ENCODE results near the gene HIRA. TPM values are rescaled to one million over a fixed set of nuclear protein-coding genes. Genes with fewer than 3 reads are reported as not detected.

HIRA gene
- total and polyA plus RNA-seq, 2 of the 8 experiments (the other 6 are each of a cell fraction or from before 2014, with no cell fraction given) = 34.9 to 67.2 TPM

- H3K14ac ChIP-seq (ENCODE audit: insufficient read length) = no peak overlapping the region
- H4K8ac ChIP-seq (ENCODE audit: extremely low read depth, insufficient read depth, low read length) = no peak overlapping the region
- H3K23me2 ChIP-seq (ENCODE audit: low read depth, low read length) = no peaks in the 10 kb centered on the region
- H2BK12ac ChIP-seq (ENCODE audit: low read depth, low read length) = no peak overlapping the region
- H4K5ac ChIP-seq (ENCODE audit: insufficient read length, low read depth, low read length) = no peak overlapping the region
- H3K27me3 ChIP-seq (replicated peaks in 1 of 4; ENCODE audit: control insufficient read depth in 3 of 4, extremely low read depth in 1 of 4, insufficient read depth in 3 of 4, low read length in 3 of 4) = no peaks in the 10 kb centered on the region
- no peak overlapping the region for H3K4ac ChIP-seq (replicated peaks; ENCODE audit: insufficient read length, low read depth, low read length)
- H2AFZ ChIP-seq (ENCODE audit: low read length) = no peak overlapping the region
- H3K23ac ChIP-seq (ENCODE audit: insufficient read length) = no peak overlapping the region
- no peak overlapping the region for H4K91ac ChIP-seq (replicated peaks; ENCODE audit: insufficient read length, low read length)
- H2BK15ac ChIP-seq (ENCODE audit: low read length) = no peak overlapping the region
- ChIA-PET POLR2A (ENCODE audit: partially characterized antibody) (interaction anchor here (1.8 to 3.4 kb wide), 2 partner anchors 13 to 16 kb away, joined by 4 to 9 read pairs; partner anchors contain the start of genes CDC45 and UFD1), CTCF (ENCODE audit: partially characterized antibody) (interaction anchor here (0.6 to 1.1 kb wide), 5 partner anchors 15 to 1981 kb away, joined by 3 to 4 read pairs (median 3); no protein-coding TSS in a partner anchor)
- FAIRE-seq = no peak
- H2BK20ac ChIP-seq (ENCODE audit: low read length) = no peak overlapping the region
- peaks cover 0 to 13% of the 10 kb centered on the region in 2 experiments for H4K20me1 ChIP-seq (replicated peaks in 1 of 2; ENCODE audit: control insufficient read depth in 1 of 2, insufficient read depth in 2 of 2, low read length in 2 of 2)
- no peak overlapping the region for H3K27ac ChIP-seq (ENCODE audit: low read depth, low read length)
- no peak for DNase-seq (ENCODE audit: low read depth in 1 of 2, low spot score in 2 of 2)
- no peak overlapping the region for H3K4me2 ChIP-seq (ENCODE audit: insufficient read depth in 1 of 2, low read depth in 2 of 2, low read length in 2 of 2)
- no peaks in the 10 kb centered on the region for H3K4me1 ChIP-seq (replicated peaks in 1 of 4; ENCODE audit: control insufficient read depth in 3 of 4, insufficient read depth in 4 of 4, low read length in 3 of 4)
- H3K79me1 ChIP-seq (ENCODE audit: low read depth, low read length) = peaks cover 2% of the 10 kb centered on the region; the same call in 1 of the 2 replicates
- H3K56ac ChIP-seq (replicated peaks; ENCODE audit: insufficient read length, low read depth, low read length) = no peak overlapping the region
- no peak overlapping the region for H2AK5ac ChIP-seq (ENCODE audit: low read depth, low read length)
- 91% methylated on average over 9 of the region's 9 CpGs; no CpG with 5 or more reads in 1 of the 2 experiments for WGBS, 2 experiments (ENCODE audit: extremely low coverage in 1 of 2, insufficient coverage in 1 of 2, insufficient read length in 1 of 2, insufficient replicate concordance in 2 of 2, low coverage in 1 of 2, low lambda C conversion rate in 2 of 2, missing lambda C conversion rate in 1 of 2)
- H3K18ac ChIP-seq (ENCODE audit: extremely low read depth, low read length) = no peak overlapping the region
- H2BK120ac ChIP-seq (replicated peaks; ENCODE audit: low read depth, low read length) = no peak overlapping the region
- no peaks in the 10 kb centered on the region for H3K79me2 ChIP-seq (ENCODE audit: control insufficient read depth in 1 of 2, insufficient read depth in 2 of 2, low read length in 2 of 2)
- no peak overlapping the region for H3K4me3 ChIP-seq (ENCODE audit: extremely low read depth in 1 of 4, insufficient read depth in 2 of 4, low read depth in 3 of 4, low read length in 4 of 4)
- H2BK5ac ChIP-seq (ENCODE audit: low read depth, low read length) = no peak overlapping the region
- peaks cover 22 to 62% (median 52%) of the 10 kb centered on the region in 4 experiments for H3K36me3 ChIP-seq (ENCODE audit: control insufficient read depth in 2 of 4, insufficient read depth in 4 of 4, low read length in 3 of 4)
- no peak overlapping the region for H3K9ac ChIP-seq (replicated peaks in 1 of 4; ENCODE audit: extremely low read depth in 1 of 4, low read depth in 3 of 4, low read length in 3 of 4)
- no peaks in the 10 kb centered on the region for H3K9me3 ChIP-seq (ENCODE audit: insufficient read depth in 2 of 2, low read depth in 1 of 2, low read length in 1 of 2)
- TF ChIP-seq PHF8 (conservative IDR thresholded peaks at IDR 0.05; ENCODE audit: low read depth, low read length) (no peak), TAF7 (optimal IDR thresholded peaks at IDR 0.05; ENCODE audit: borderline replicate concordance, low read depth, low read length) (no peak), RXRA (IDR thresholded peaks at IDR 0.05; ENCODE audit: insufficient read depth, low read depth, low read length) (no peak), BRCA1 (IDR thresholded peaks at IDR 0.05; ENCODE audit: low read depth, low read length) (no peak), GABPA (IDR thresholded peaks at IDR 0.05; ENCODE audit: borderline replicate concordance, insufficient read depth, low read length) (no peak)
- TF ChIP-seq, protein P1, sequence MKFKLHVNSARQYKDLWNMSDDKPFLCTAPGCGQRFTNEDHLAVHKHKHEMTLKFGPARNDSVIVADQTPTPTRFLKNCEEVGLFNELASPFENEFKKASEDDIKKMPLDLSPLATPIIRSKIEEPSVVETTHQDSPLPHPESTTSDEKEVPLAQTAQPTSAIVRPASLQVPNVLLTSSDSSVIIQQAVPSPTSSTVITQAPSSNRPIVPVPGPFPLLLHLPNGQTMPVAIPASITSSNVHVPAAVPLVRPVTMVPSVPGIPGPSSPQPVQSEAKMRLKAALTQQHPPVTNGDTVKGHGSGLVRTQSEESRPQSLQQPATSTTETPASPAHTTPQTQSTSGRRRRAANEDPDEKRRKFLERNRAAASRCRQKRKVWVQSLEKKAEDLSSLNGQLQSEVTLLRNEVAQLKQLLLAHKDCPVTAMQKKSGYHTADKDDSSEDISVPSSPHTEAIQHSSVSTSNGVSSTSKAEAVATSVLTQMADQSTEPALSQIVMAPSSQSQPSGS (IDR thresholded peaks at IDR 0.05; ENCODE audit: low read length) = no peak
- TF ChIP-seq, protein P2, sequence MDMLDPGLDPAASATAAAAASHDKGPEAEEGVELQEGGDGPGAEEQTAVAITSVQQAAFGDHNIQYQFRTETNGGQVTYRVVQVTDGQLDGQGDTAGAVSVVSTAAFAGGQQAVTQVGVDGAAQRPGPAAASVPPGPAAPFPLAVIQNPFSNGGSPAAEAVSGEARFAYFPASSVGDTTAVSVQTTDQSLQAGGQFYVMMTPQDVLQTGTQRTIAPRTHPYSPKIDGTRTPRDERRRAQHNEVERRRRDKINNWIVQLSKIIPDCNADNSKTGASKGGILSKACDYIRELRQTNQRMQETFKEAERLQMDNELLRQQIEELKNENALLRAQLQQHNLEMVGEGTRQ (IDR thresholded peaks at IDR 0.05; ENCODE audit: low read length) = no peak
- TF ChIP-seq, protein P3, sequence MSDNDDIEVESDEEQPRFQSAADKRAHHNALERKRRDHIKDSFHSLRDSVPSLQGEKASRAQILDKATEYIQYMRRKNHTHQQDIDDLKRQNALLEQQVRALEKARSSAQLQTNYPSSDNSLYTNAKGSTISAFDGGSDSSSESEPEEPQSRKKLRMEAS (IDR thresholded peaks at IDR 0.05) = no peak
These were observed 35.6 kb upstream of the HIRA start for GRCh38 chr22:19466848-19467752.
